Activated B cell treated with CpG ODN at 0.5 μM for 24 hours (primary cell): ENCODE data around the gene CYBA. TPM values are rescaled to one million over a fixed set of nuclear protein-coding genes. Genes with fewer than 3 reads are reported as not detected.

Source experiments
- ATAC-seq: fragments of 200-7000 bp; cut with Tn5 transposase; one replicate; pipeline ENCODE4 v1.10.0; 2021; ENCODE audit warnings: low read depth, mild to moderate bottlenecking, moderate library complexity
- CTCF ChIA-PET: fragments of 350-600 bp; sonication (Branson Sonifier 250); formaldehyde crosslinking; loops from one replicate; lab custom pipeline; 2021; ENCODE audit warnings: antibody characterized with exemption; lab: Charles Lee
- POLR2A ChIA-PET: fragments of 350-600 bp; sonication (Branson Sonifier 250); formaldehyde crosslinking; loops from one replicate; lab custom pipeline; 2021; ENCODE audit warnings: antibody characterized with exemption; lab: Charles Lee
- DNase-seq: peaks from one replicate; pipeline ENCODE4 v3.0.0; 2022
- H3K27ac Mint-ChIP-seq: one replicate; pipeline ENCODE4 v1.8.0; 2020; ENCODE audit warnings: mixed read lengths
- H3K27me3 Mint-ChIP-seq: one replicate; pipeline ENCODE4 v1.8.0; 2021; ENCODE audit warnings: mixed read lengths
- H3K36me3 Mint-ChIP-seq: one replicate; pipeline ENCODE4 v1.8.0; 2021; ENCODE audit warnings: low read depth, mixed read lengths
- H3K4me1 Mint-ChIP-seq: one replicate; pipeline ENCODE4 v1.8.0; 2021; ENCODE audit warnings: mixed read lengths
- H3K4me3 Mint-ChIP-seq: one replicate; pipeline ENCODE4 v1.8.0; 2020; ENCODE audit warnings: mild to moderate bottlenecking, mixed read lengths
- H3K9me3 Mint-ChIP-seq: one replicate; pipeline ENCODE4 v1.8.0; 2020; ENCODE audit warnings: mixed read lengths
- CTCF ChIP-seq: fragments of 200-600 bp; IDR thresholded peaks from one replicate; pipeline ENCODE4 v1.8.0; 2022; ENCODE audit warnings: antibody characterized with exemption, mild to moderate bottlenecking
- intact Hi-C: fragments of 100-400 bp; cut with micrococcal nuclease; formaldehyde crosslinking; loops from one replicate; pipeline ENCODE4 v1.15.1; 2024
- total RNA-seq: library from RNA; stranded (reverse); gene quantifications from 2 replicates; pipeline ENCODE4 v1.2.3, GENCODE V29; 2022

Gene CYBA
- total RNA-seq, 1 donor from 2014 or later = 456 TPM

GRCh38 chr16:88593489-88593888 is 57.4 kb downstream of the CYBA start:
- CTCF ChIA-PET = no interaction called here
- H3K4me3 Mint-ChIP-seq = no peak overlapping the region
- no peak for ATAC-seq
- intact Hi-C loops = no loop called here
- peaks cover 8% of the 10 kb centered on the region for H3K4me1 Mint-ChIP-seq
- POLR2A ChIA-PET = no interaction called here
- H3K27ac Mint-ChIP-seq = no peak overlapping the region
- no peaks in the 10 kb centered on the region for H3K27me3 Mint-ChIP-seq
- TF ChIP-seq CTCF = no peak
- peaks cover 55% of the 10 kb centered on the region for H3K36me3 Mint-ChIP-seq
- H3K9me3 Mint-ChIP-seq = no peaks in the 10 kb centered on the region
- DNase-seq = no peak

Other genes with a start within 250 kb of the CYBA start
- gene ZFPM1, start 197.8 kb downstream of the CYBA start, total RNA-seq = 27.3 and 35.0 TPM in 2 replicates
- gene ZC3H18, start 80.7 kb downstream of the CYBA start, total RNA-seq = 61.7 and 74.2 TPM in 2 replicates
- 0.34 and 0.69 TPM in 2 replicates for gene IL17C, start 12.5 kb downstream of the CYBA start, total RNA-seq
- gene MVD, start 12.0 kb upstream of the CYBA start, total RNA-seq = 115 and 140 TPM in 2 replicates
- 1.5 and 2.7 TPM in 2 replicates for gene SNAI3, start 35.5 kb upstream of the CYBA start, total RNA-seq
- gene RNF166, start 55.4 kb upstream of the CYBA start, total RNA-seq = 31.0 and 45.3 TPM in 2 replicates
- gene CTU2, start 55.5 kb upstream of the CYBA start, total RNA-seq = 28.8 and 36.7 TPM in 2 replicates
- gene PIEZO1, start 134.2 kb upstream of the CYBA start, total RNA-seq = 75.2 and 85.9 TPM in 2 replicates
- 4.3 and 5.5 TPM in 2 replicates for gene CDT1, start 152.7 kb upstream of the CYBA start, total RNA-seq
- gene APRT, start 160.9 kb upstream of the CYBA start, total RNA-seq = 198 and 209 TPM in 2 replicates
- 39.9 and 48.3 TPM in 2 replicates for gene GALNS, start 205.9 kb upstream of the CYBA start, total RNA-seq
- gene TRAPPC2L, start 206.1 kb upstream of the CYBA start, total RNA-seq = 38.7 and 54.8 TPM in 2 replicates
- gene PABPN1L, start 215.6 kb upstream of the CYBA start, total RNA-seq = 0.44 and 0.67 TPM in 2 replicates